Heart right ventricle (tissue), 16 donors: ENCODE measurements around the gene CCP110. TPM values are rescaled to one million over a fixed set of nuclear protein-coding genes. Genes with fewer than 3 reads are reported as not detected.
A peak's percentile ranks its signal among the peaks of the same experiment; 100 is the strongest.

Source experiments
- ATAC-seq, 8 donors: fragments of 200-7000 bp; cut with Tn5 transposase; one replicate each; pipeline ENCODE4 v1.9.1; 2020; ENCODE audit warnings: mild to moderate bottlenecking in 8 of 8, moderate library complexity in 8 of 8, moderate number of reproducible peaks in 1 of 8
- DNase-seq, 2 donors: peaks; one replicate each; pipeline ENCODE4 v3.0.0-alpha.2; 2020
- H3K27ac ChIP-seq, 10 donors: fragments of 200-600 bp; sonication (generic) in 2 of 10; one replicate each; pipeline versions ENCODE4 v1.5.0 to v1.8.0; 2020 to 2022; ENCODE audit warnings: mild to moderate bottlenecking in 3 of 10
- H3K27me3 ChIP-seq, 7 donors: fragments of 200-600 bp; one replicate each; pipeline ENCODE4 v1.8.0; 2021 to 2022; ENCODE audit warnings: mild to moderate bottlenecking in 2 of 7
- H3K36me3 ChIP-seq, 9 donors: fragments of 200-600 bp; sonication (generic) in 1 of 9; one replicate each; pipeline versions ENCODE4 v1.5.0 to v1.8.0; 2020 to 2022; ENCODE audit warnings: mild to moderate bottlenecking in 2 of 9
- H3K4me1 ChIP-seq, 9 donors: fragments of 200-600 bp; sonication (generic) in 1 of 9; one replicate each; pipeline versions ENCODE4 v1.5.0 to v1.8.0; 2020 to 2022; ENCODE audit warnings: mild to moderate bottlenecking in 4 of 9
- H3K4me3 ChIP-seq, 10 donors: fragments of 200-600 bp; sonication (generic) in 2 of 10; one replicate each; pipeline versions ENCODE4 v1.5.0 to v1.8.0; 2020 to 2022; ENCODE audit warnings: mild to moderate bottlenecking in 7 of 10, moderate library complexity in 2 of 10
- H3K9me3 ChIP-seq, 11 donors: fragments of 200-600 bp in 10 of 11; sonication (generic) in 2 of 11; one replicate each; pipeline versions ENCODE4 v1.5.0 to v1.8.0; 2013 to 2022; ENCODE audit warnings: mild to moderate bottlenecking in 2 of 11, control low read depth in 1 of 11, moderate library complexity in 1 of 11
- CTCF ChIP-seq, 9 donors: fragments of 200-600 bp; sonication (generic) in 2 of 9; IDR thresholded peaks; one replicate each; pipeline versions ENCODE4 v1.5.0 to v1.8.0; 2021 to 2022; ENCODE audit warnings: antibody characterized with exemption in 9 of 9, mild to moderate bottlenecking in 5 of 9, moderate library complexity in 1 of 9
- WGBS, 2 donors: extraction: QIAGEN DNeasy Blood & Tissue Kit; methylation state at CpG; one replicate each; pipeline ENCODE4 v1.1.7; 2013; ENCODE audit warnings: inconsistent platforms in 1 of 2; 5-methylcytosine and 5-hydroxymethylcytosine counted together
- intact Hi-C, 10 donors: fragments of 100-400 bp; cut with DNase I; formaldehyde crosslinking; loops; one replicate each; pipeline versions ENCODE4 v1.11.1 to v1.14.2; 2022
- long read RNA-seq, 3 donors: library from polyadenylated mRNA; unstranded; transcript quantifications; one replicate each; pipeline ENCODE4 v2.0.0, GENCODE V29; 2020 to 2021
- polyA plus RNA-seq, 2 donors: library from polyadenylated mRNA; stranded (reverse); fragments of 200-250 nt; gene quantifications; one replicate each; pipeline ENCODE4 v1.2.3, GENCODE V29; 2013
- total RNA-seq, 10 donors: library from RNA; stranded (reverse); fragmentation: NEBNext Ultra II Directional in 3 of 10; extraction: Animal tissue kit (Norgen Biotek cat#: 25700) in 3 of 10; gene quantifications; one replicate each; pipeline versions ENCODE4 v1.2.1 to v1.2.4, GENCODE V29; 2021 to 2023
- donor health status: Arrhythmogenic right ventricular cardiomyopathy.
- donor health status: ischemic (EF 13 %, LVEDD 7.1; RV severe dilation, severe dysfunction).
- donor health status: healthy with polysubstance abuse.
- donor health status: DM: no; HTN: yes; CAD: no.
- donor health status: DM: no; HTN: no; CAD: no.
- donor health status: ischemic (EF 25% LVEDD 6.9; RV normal size, moderate dysfunction).
- donor health status: ischemic (EF 25% LVEDD 5.7; RV mildly dilated, moderate dysfunction).
- donor health status: healthy.
- donor health status: DM: yes; HTN: yes; CAD: no.
- donor health status: Ischemic cardiomyopathy.
- donor health status: ischemic (EF 35%, LVEDD 5.7; RV mildly dilated, moderate dysfunction).
- donor health status: nonischemic (EF 11% LVEDD 7.7; RV severe dilation, severe dysfunction).
- donor health status: DM: yes; HTN: yes; CAD: no.
- donor health status: PGD.
- donor health status: ischemic (EF 29% LVEDD 5.4; RV normal size, mild dysfunction).
- donor health status: nonischemic (EF 23%, LVEDD 6.1; RV moderate dilation, normal function).

CCP110 gene
- total RNA-seq (1 to 10 TPM; 6.2 to 8.8 (median 7.9) TPM), polyA plus RNA-seq (1 to 10 TPM; 2.4 to 4.3 TPM)
- long read RNA-seq, donor 1, full-length matches to known transcripts: 4 of 11 reads
- long read RNA-seq, donor 1, partial matches to known transcripts: 4 of 11 reads
- long read RNA-seq, donor 1, other reads (novel, unspliced or antisense): 3 of 11 reads
- long read RNA-seq, donor 2, full-length matches to known transcripts: 1 of 18 reads
- long read RNA-seq, donor 2, partial matches to known transcripts: 12 of 18 reads
- long read RNA-seq, donor 2, other reads (novel, unspliced or antisense): 5 of 18 reads
- long read RNA-seq, donor 3, full-length matches to known transcripts: 2 of 14 reads
- long read RNA-seq, donor 3, partial matches to known transcripts: 9 of 14 reads
- long read RNA-seq, donor 3, other reads (novel, unspliced or antisense): 3 of 14 reads

- ATAC-seq: peak; percentile 92 to 94 (median 93)
- H3K9me3 ChIP-seq: no peaks in the 10 kb centered on the region
- no peaks in the 10 kb centered on the region for H3K27me3 ChIP-seq
- H3K4me3 ChIP-seq: peak within 1 kb of the TSS; percentile 65 to 100 (median 92)
- intact Hi-C loops: loop anchor here in 2 of 10 donors (2.0 kb wide), 1 partner anchor 31 kb away; the partner anchor contains the start of gene VPS35L (in 2 of the 2)
- peak; percentile 96 for DNase-seq
- H3K4me1 ChIP-seq: peaks cover 0 to 51% (median 24%) of the 10 kb centered on the region in 9 donors
- peak within 1 kb of the TSS in 9 of 10 donors; percentile 17 to 84 (median 52) for H3K27ac ChIP-seq
- whole genome bisulfite sequencing, 2 donors: 1% methylated on average over 50 to 51 of the region's 51 CpGs
- no peak for TF ChIP-seq CTCF (IDR thresholded peaks at IDR 0.05)
- H3K36me3 ChIP-seq: peaks cover 0 to 18% (median 8%) of the 10 kb centered on the region in 9 donors
Observed at GRCh38 chr16:19523559-19524355, at the start of gene CCP110. Gene CCP110, plus strand, starts transcription at chr16:19523942. Its CDS starts 3,940 bp downstream, at chr16:19527882.

GRCh38 chr16:19474617-19475016 is 49.1 kb upstream of the CCP110 start:
- no peak for ATAC-seq
- no peak for DNase-seq
- Histone ChIP-seq H3K27me3 (peaks cover 0 to 11% (median 0%) of the 10 kb centered on the region in 7 donors), H3K4me1 (no peaks in the 10 kb centered on the region), H3K27ac (no peak overlapping the region), H3K9me3 (no peaks in the 10 kb centered on the region), H3K4me3 (no peak overlapping the region), H3K36me3 (no peaks in the 10 kb centered on the region)
- intact Hi-C loops: no loop called here
- no peak for TF ChIP-seq CTCF (IDR thresholded peaks at IDR 0.05)
- 67 to 70% methylated on average over 5 of the region's 5 CpGs for WGBS, 2 donors

GRCh38 chr16:19478505-19478904 is 45.2 kb upstream of the CCP110 start:
- Histone ChIP-seq H3K9me3 (no peaks in the 10 kb centered on the region), H3K27me3 (peaks cover 0 to 11% (median 0%) of the 10 kb centered on the region in 7 donors), H3K36me3 (no peaks in the 10 kb centered on the region), H3K27ac (no peak overlapping the region), H3K4me1 (no peaks in the 10 kb centered on the region), H3K4me3 (no peak overlapping the region)
- no peak for DNase-seq
- 46 to 89% methylated on average over 1 of the region's 1 CpG for WGBS, 2 donors
- no peak for ATAC-seq
- TF ChIP-seq CTCF (IDR thresholded peaks at IDR 0.05): no peak
- intact Hi-C loops: no loop called here

DNA sequence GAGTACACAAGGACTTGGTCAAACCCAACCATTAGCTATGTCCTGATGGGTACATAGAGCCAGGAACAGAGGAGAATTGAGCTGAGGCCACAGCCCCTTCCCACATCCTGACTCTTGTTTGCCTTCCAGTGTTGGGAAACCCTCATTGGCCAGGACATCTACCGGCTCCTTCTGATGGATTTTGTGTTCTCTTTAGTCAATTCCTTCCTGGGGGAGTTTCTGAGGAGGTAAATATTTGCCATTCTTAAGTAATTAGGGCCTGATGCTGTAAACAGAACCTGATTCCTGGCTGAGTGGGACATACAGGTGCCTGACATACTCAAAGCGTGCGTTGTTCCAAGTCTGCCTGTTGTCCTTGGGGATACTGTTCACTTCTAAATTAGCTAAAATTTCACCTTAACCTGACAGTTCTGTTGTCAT is 44.4 kb upstream of the CCP110 start:
- ATAC-seq (no peak), DNase-seq (no peak)
- TF ChIP-seq CTCF (IDR thresholded peaks at IDR 0.05): no peak
- H3K4me3 ChIP-seq: no peak overlapping the region
- no peaks in the 10 kb centered on the region for H3K9me3 ChIP-seq
- intact Hi-C loops: no loop called here
- WGBS, 2 donors: 75 to 77% methylated on average over 3 of the region's 3 CpGs
- H3K27me3 ChIP-seq: peaks cover 0 to 11% (median 0%) of the 10 kb centered on the region in 7 donors
- H3K36me3 ChIP-seq: no peaks in the 10 kb centered on the region
- H3K27ac ChIP-seq: no peak overlapping the region
- no peaks in the 10 kb centered on the region for H3K4me1 ChIP-seq
